ENCODE data around the gene CCT6A.
"Not testable (repeated sequence)": the region's sequence is repeated elsewhere in the genome, so short reads cannot be mapped to it uniquely, and the experiment has no call there.

The CCT6A gene

DNA sequence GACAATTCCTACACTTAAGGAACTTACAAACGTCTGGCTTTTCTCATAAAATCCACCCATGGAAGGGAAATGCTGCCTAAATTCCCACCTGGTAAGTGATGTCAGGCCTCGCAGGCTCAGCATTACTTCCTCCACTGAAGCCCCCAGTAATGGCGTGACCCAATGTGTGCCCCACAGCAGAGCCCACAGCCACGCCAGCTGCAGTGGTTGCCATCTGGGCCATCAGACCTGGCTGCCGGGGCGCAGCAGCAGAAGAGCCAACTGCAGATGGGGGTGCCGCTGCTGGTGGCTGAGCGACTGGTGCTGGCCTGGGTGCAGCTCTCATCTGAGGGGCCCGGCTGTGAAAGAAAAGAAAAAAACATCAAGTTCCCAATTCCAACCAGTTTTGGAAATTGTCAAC, 52.6 kb downstream of the CCT6A start:
- not testable (repeated sequence) for DNase-seq

DNA sequence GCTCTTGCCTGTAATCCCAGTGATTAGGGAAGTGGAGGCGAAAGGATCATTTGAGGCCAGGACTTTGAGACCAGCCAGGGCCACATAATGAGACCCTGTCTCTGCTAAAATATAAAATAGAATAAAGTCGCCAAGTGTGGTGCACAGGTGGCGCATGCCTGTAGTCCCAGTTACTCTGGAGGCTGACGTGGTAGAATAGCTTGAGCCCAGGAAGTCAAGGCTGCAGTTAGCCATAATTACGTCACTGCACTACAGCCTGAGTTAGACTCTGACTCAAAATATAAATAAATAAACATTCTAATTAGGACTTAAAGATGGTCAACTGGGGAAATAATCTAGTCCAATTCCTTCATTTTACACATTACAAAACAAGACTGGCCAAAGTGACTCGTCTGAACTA, 53.9 kb downstream of the CCT6A start:
- no peak for DNase-seq

DNA sequence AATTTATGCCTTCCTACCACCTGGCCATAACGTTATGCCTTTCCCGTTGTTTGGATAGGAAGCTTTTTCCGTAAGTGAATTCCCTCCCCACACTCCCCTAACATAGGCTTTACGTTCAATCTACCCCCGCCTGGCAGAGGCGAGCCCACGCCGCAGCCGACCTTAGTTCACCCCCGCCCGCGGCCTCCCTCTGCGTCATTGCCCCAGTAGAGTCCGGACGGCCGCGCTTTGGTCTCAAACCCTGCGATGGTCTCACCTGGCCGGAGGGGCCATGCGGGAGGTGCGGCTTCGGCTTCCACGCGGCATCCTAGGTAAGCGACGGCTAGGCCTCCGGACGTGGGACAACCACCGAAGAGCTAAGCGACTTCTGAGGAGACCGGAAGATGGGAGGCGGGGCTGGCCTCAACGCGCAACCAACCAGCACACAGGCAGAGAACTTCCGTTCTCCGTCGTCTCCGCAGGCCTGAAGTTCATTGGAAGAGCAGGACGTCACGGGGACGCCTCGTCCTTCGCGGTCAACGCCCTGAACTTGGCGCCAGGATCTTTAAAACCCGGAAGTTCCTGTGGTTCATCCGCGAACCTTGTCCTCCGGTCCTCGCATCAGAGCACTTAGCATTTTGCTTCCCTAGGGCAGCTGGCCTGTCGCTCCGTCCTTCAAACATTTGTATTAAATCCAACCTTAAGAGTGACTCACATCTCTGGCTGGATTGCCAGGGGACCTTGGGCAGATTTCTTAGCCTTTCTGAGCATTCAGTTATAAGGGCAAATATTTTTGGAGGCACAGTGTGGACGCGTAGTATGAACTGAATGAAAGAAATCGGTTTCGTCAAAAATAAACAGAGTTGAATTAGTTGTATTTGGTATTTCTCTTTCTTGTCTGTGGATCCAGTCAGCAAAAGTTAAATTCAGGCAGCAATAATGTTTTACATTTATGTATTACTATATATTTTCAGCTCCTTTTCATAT, 54.8 kb downstream of the CCT6A start, which contains the start of gene CHCHD2:
Gene CHCHD2 (minus strand): TSS at position 369 of the 966 bp plus-strand sequence. CDS start 63 bp downstream, at position 306.
- peak; percentile 88 for DNase-seq

DNA sequence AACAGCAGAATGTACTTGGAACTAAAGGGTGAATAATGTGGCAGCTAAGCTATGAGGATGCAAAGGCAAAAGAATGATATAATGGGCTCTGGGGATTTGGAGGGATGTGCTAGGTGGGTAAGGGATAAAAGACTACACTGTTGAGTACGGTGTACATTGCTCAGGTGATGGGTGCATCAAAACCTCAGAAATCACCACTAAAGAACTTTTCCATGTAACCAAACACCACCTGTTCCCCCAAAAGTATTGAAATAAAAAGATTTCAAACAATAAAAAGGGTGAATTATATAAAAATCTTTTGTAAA, 56.3 kb downstream of the CCT6A start:
- no peak for DNase-seq

DNA sequence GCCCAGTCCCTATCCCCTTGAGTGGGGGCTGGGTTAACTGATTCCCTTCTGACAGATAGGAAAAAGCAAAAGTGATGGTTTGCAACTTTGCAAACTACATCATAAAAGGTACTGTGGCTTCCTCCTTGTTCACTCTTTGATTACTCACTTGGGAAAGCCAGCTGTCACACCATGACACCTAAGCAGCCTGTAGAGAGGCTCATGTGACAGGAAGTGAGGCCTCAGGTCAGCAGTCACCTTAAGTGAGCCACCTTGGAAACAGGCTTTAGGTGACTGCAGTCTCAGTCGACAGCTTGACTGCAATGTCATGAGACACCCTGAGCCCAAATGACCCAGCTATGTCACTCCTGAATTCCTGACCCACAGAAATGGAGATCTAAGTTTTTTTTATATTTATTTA, 59.0 kb downstream of the CCT6A start:
- DNase-seq: no peak

- DNase-seq: not testable (repeated sequence)
Measured at GRCh38 chr7:56112244-56112643, 60.7 kb downstream of the CCT6A start.

All from activated CD4-positive, alpha-beta T cell treated with anti-CD3 and anti-CD28 coated beads for 1 hour (primary cell).